GM13977 (cell line): ENCODE measurements around the gene ELK1.

Source experiments
- DNase-seq: peaks from one replicate; pipeline ENCODE4 v3.0.0; 2012; ENCODE audit warnings: low spot score
- in situ Hi-C: fragments of 300-500 bp; cut with MboI; formaldehyde crosslinking; loops from one replicate; pipeline ENCODE4 v1.12.0; 2022; ENCODE audit warnings: low sequenced_read_pairs, low pct_unique_long_range_greater_than_20kb, mixed read lengths, inconsistent platforms; ENCODE audit not compliant: unreplicated experiment
- TF ChIP-seq, protein P1 (sequence below): IDR thresholded peaks from 2 replicates; pipeline ENCODE4 v1.5.1; 2012; ENCODE audit warnings: mild to moderate bottlenecking, control low read depth; ENCODE audit not compliant: insufficient read depth; ENCODE audit errors: extremely low read depth, missing control alignments

ELK1 gene

DNA sequence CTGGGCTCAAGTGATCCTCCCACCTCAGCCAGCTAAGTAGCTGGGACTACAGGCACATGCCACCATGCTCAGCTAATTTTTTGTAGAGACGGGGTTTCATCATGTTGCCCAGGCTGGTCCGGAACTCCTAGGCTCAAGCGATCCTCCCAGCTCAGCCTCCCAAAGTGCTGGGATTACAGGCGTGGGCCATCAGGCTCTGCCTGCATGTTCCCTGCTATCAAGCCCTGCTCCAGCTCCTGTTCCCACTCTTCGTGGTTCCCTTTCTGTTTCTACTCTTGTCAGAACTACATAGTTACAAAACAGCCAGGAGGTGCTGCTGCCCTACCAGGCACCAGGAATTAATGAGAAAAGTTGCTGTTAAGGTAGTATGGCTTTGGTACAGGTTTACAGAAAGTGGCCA is 59.4 kb downstream of the ELK1 start:
- TF ChIP-seq, protein P1, sequence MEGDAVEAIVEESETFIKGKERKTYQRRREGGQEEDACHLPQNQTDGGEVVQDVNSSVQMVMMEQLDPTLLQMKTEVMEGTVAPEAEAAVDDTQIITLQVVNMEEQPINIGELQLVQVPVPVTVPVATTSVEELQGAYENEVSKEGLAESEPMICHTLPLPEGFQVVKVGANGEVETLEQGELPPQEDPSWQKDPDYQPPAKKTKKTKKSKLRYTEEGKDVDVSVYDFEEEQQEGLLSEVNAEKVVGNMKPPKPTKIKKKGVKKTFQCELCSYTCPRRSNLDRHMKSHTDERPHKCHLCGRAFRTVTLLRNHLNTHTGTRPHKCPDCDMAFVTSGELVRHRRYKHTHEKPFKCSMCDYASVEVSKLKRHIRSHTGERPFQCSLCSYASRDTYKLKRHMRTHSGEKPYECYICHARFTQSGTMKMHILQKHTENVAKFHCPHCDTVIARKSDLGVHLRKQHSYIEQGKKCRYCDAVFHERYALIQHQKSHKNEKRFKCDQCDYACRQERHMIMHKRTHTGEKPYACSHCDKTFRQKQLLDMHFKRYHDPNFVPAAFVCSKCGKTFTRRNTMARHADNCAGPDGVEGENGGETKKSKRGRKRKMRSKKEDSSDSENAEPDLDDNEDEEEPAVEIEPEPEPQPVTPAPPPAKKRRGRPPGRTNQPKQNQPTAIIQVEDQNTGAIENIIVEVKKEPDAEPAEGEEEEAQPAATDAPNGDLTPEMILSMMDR, result no peak
- in situ Hi-C loops, result no loop called here
- DNase-seq, result no peak

DNA sequence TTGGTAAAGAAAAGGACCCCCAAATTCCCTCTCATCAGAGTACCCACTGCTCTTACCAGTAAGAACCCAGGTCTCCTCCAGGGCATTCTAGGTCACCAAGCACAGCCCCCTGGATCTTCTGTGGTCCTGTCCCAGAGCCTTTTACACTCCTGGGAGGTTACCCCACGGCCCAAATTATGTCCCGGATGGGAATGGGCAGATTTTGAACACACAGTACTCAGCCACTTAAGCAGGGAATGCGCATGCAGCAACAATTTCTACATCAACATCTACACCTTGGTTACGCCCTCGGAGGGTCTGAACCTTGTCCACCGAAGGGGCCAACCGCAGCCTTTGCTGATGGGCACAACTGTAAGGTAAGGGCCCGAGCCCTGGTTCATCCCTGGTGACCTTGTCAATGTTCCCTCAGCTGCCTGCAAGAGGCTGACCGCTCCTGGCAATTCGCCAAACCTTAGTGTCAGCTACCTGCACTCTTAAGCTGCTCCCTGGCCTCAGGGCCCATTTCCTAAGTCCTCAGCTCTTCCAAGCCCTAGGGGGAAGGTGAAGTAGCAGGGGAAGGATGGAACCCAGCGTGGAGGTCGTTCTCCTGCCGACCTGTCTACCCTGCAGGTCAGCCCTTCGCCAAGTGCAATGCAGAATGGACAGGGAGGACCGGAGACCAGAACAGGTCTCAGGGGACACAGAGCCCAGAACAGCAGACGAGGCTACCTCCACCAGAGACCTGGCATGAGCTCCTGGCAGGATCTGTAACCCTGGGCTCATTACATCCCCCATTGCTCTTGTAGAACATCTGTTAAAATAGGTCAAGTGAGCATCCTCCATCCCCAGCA is 62.2 kb downstream of the ELK1 start:
- in situ Hi-C loops, result no loop called here

GRCh38 chrX:47587091-47587891 is 63.1 kb downstream of the ELK1 start:
- in situ Hi-C loops, result no loop called here
- DNase-seq, result no peak
- TF ChIP-seq, protein P1, result no peak

More for the DNA sequence above, 62.2 kb downstream of the ELK1 start:
- TF ChIP-seq, protein P1, result no peak
- no peak for DNase-seq

GRCh38 chrX:47586043-47586787 is 64.1 kb downstream of the ELK1 start:
- no peak for DNase-seq
- in situ Hi-C loops, result no loop called here
- TF ChIP-seq, protein P1, result no peak
